Left kidney (tissue), 2 donors: ENCODE measurements around the gene CCDC124. TPM values are rescaled to one million over a fixed set of nuclear protein-coding genes. Genes with fewer than 3 reads are reported as not detected.

Experiments
- DNase-seq: peaks from one replicate; pipeline ENCODE4 v3.0.0-alpha.2; 2013
- polyA plus RNA-seq: library from polyadenylated mRNA; unstranded; fragments of 120-200 nt; gene quantifications from one replicate; pipeline ENCODE4 v1.2.1, GENCODE V29; 2013; ENCODE audit not compliant: insufficient read length

CCDC124 gene
- polyA plus RNA-seq, 1 donor, result 43.6 TPM

DNA sequence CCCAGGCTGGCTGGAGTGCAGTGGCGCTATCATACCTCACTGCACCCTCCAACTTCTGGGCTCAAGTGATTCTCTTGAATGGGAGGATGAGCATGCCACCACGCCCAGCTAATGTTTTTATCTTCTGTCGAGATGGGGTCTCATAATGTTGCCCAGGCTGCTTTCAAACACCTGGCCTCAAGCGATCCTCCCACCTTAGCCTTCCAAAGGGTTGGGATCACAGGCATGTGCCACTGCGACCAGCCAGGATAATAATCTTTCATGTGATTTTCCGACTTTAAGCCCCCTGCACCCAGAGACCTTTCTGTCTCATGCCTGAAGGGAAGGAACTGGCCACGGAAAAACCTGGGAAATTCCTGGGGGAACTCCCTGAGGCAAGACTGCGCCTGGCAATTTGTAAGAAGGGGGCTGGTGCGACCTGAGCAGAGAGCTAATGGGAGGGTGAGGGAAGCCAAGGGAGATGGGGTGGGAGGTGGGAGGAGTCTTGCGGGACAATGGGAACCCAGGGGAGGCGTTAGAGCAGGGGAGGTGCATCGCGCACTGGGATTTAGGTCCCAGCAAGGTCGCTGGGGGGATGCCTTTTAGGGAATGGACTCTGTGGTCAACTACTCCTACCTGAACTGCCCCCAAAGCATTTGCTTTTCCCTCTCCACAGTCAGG, 1.2 kb upstream of the CCDC124 start:
- DNase-seq, result no peak

DNA sequence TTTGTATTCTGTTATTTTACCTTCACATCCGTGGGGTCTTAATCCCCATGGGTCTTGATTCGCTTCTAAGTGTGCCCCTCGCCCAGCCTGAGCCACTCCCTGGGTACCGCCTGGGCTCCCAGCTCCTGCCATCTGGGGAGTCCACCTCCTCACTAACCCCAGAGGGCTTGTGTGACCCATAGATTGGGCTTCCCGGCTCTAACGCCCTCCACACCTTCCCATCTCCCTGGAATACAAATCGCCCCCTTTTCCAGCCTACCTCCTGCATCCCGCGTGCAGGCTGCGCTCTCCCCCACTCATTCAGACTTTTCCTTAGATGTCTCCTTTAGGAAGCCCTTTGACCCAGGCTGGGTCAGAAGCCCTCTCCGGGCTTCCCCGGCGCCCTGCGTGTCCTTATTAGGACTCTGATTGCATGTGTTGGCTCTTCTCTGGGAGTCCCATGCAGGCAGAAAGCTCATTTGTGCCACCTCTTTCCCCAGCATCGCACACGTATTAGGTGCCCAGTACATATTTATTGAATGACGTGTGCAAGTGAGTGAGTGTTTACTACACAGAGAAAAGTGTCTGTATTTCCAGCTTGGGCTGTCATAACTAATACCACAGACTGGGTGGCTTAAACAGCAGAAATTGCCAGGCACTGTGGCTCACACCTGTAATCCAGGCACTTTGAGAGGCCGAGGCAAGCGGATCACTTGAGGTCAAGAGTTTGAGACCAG, 757 bp downstream of the CCDC124 start:
- DNase-seq, result no peak

DNA sequence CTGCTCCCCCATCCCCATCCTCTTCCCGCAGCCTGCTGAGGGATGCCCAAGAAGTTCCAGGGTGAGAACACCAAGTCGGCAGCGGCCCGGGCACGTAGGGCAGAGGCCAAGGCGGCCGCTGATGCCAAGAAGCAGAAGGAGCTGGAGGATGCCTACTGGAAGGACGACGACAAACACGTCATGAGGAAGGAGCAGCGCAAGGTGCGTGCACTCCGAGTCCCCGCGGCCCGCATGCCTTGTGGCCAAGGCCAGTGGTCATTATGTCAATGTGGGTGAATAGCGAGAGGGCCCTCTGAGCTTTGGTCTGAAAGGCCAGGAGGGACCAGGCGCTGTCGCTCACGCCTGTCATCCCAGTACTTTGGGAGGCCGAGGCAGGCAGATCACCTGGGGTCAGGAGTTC, 3.6 kb downstream of the CCDC124 start:
- DNase-seq, result no peak

DNA sequence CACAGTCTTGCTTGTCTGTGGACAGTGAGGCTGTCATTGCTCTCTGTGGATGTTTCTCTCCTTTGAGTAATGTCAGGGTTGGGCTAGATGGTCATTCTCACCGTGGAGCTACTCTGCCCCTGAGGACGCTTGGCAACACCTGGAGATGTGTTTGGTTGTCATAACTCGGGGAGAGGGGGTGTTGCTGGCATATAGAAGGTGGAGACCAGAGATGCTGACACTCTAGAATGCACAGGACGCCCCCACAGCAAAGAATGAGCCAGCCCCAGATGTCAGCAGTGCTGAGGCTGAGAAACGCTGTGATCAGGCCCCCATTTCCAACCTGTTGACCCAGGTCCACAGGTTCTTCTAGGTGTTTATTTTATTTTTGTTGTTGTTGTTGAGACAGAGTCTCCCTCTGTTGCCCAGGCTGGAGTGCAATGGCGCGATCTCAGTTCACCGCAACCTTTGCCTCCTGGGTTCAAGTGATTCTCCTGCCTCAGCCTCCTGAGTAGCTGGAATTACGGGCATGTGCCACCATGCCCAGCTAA, 4.6 kb downstream of the CCDC124 start:
- no peak for DNase-seq

DNA sequence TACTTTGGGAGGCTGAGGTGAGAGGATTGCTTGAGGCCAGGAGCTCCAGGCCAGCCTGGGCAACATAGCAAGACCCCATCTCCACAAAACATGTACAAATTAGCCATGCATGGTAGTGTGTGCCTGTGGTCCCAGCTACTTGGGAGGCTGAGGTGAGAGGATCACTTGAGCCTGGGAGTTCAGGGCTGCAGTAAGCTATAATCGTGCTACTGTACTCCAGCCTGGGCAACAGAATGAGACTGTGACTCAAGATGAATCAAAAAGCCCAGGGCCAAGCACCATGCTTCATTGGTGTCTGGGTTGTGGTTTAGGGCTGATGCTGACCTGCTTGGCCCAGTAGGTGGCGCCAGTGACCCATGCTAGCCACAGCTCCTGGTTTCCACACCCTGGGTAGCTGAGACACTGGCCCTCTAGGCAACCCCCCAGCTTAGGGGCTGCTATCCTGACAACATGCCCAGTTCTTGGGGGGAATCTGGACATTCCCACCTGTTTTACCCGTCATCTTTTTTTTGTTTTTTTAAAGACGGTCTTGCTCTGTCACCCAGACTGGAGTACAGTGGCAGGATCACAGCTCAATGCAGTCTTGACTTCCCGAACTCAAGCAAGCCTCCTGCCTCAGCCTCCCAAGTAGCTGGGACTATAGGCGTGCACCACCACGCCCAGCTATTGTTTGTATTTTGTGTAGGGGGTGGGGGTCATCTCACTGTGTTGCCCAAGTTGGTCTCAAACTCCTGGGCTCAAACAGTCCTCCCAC, 5.5 kb downstream of the CCDC124 start:
- DNase-seq, result peak; percentile 60

DNA sequence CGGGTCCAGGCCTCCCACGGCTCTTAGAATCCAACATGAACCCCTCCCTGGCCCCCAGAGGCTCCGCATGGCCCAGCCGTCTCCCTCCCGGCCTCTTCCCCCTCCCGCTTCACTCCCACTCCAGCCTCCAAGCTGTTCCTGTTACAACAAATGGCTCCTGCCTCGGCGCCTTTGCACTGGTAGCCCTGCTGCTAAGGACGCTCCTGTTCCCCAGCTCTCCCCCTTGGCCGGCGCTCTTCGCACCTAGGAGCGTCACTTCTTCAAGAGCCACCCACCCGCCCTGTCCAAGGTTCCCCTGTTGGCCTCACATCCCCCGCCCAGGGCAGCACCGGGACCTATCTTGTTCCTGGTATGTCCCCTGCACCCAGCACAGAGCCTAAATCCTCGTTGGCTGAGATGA, 9.4 kb downstream of the CCDC124 start:
- no peak for DNase-seq

DNA sequence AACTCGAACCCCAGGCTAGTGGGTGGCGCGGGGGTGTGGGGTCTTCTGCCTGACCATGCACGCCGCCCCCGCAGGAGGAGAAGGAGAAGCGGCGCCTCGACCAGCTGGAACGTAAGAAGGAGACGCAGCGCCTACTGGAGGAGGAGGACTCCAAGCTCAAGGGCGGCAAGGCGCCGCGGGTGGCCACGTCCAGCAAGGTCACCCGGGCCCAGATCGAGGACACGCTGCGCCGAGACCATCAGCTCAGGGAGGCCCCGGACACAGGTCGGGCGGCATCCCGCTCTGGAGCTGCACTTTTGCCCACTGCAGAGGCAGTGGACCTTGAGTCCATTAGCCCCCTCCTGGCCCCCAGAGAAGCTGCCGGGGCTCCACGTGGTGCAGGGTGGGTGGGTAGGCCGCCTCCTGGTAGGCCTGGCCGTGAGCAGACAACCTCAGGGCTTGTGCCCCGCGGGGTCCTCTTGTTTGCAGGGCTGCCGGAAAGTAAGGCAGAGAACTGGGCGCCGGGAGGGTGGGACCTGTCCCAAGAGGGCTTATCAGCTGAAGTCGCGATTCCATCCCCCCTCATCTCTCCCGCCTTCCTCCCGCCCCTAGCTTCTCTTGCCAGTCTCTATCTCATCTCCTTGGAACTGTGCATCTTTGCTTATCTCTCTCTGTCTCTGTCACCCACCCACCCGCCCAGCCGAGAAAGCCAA, 9.9 kb downstream of the CCDC124 start:
- DNase-seq, result peak; percentile 46

DNA sequence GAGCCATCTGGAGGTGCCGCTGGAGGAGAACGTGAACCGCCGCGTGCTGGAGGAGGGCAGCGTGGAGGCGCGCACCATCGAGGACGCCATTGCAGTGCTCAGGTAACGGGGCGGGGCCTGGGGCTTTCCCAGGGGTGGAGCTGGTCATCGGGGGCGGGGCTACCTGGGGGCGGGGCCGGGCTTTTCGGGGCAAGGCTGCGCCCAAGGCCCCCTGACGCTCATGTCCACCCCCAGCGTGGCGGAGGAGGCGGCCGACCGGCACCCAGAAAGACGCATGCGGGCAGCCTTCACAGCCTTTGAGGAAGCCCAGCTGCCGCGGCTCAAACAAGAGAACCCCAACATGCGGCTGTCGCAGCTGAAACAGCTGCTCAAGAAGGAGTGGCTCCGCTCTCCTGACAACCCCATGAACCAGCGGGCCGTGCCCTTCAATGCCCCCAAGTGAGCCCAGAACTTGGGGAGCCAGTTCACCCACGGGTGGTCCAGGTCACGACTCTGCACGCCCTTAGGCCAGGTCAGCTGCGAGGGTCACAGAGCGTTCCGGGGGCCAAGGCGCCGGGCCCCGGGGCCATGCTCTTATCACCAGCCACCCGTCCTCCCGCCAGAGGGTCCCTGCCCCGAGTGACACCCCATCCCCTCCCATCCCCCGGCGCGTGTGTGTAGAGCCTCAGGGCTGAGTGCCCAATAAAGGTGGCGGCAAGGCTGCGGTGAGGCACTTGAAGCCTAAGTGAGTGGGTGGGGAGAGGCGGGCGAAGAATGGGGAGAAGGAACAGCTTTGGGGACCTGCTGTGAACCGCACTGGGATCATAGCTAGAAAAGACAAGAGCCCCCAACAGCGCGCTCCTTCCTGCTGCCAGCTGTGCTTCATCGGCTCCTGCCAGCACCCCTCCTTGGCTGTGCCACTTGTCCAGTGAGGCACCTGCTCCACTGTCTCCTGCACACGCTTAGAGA, 10.7 kb downstream of the CCDC124 start:
- peak; percentile 31 for DNase-seq

DNA sequence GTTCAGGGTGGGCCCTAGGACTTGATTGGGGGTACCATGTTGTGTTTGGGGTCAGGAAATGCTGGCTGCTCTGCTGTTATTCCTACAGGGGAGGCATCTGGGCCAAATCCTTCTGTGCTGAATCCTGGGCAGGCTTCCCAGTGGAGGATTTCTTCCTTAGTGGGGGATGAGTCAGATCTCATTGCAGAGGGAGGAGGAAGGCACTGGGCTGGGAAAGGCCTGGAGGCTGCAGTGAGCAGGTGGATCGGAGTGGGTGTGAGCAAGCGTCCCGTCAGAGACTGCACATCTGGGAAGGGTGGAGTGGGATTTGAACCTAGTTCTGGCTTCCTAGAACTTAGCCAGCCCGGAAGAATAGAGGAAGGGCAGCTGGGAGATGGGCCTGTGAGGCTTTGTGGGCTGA, 11.5 kb downstream of the CCDC124 start:
- no peak for DNase-seq

DNA sequence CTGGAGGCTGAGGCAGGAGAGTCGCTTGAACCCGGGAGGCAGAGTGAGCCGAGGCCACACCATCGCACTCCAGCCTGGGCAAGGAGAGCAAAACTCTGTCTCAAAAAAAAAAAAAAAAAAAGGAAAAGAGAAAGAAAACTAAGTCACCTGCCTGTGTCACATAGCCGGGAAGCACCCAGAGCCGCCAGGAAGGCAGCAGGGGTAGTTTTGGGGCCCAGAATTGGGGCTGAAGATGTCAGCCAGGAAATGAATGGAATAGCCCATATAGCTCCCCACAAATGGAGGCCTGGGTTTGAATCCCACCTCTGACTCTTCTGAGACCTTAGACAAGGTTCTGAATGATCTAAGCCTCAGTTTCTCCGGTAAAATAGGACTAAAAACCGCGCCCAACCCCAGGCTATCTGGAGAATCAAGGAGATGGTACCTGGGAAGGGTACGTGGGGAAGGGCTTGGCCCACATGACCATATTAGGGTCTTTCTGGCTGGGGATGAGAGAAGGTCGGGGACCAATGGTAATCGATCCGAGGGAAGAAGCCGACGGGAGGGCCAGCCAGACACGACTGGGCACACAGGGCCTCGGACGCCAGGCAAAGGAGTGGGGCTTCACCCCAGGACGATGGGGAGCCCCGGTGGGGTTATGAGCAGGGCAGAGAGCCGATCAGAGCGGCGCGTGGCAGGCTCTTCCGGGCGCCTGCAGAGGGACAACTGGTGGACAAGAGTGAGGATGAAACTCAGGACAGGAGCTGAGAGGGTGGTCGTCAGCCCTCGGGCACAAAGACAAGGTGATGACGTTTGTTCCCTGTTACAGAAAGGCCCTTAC, 14.4 kb downstream of the CCDC124 start:
- no peak for DNase-seq

DNA sequence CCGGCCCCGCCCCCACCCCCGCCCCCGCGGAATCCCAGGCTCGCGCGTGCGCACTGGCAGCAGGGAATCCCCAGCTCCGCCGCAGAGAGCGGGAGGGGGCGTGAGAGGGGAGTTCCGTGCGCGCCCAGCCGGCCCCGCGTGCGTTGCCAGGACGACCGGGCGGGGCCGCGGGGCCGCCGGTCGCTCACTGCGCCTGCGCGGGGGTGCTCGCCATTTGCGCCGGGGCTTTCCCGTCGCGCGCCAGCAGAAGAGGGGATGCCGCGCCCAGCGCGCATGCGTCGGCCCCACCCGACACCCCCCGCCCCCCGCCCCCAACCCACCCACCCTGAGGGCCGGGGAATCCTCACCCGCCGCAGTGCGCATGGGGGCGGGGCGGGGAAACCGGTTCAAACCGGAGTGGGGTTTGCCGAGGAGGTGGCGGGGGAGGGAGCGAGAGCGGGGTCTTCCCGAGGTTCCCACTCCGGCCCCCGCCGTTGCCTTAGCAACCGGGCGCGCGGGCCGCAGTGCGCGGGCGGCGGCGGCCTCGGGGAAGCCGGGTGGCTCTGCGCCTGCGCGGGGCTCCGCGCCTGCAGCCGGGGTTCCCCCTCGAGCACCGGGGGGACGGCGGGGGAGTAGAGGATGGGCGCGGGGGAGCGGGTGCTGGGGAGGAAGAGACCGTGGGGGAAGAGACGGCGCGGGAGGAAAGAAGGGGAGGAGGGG, 15.1 kb downstream of the CCDC124 start:
- DNase-seq, result peak; percentile 96

DNA sequence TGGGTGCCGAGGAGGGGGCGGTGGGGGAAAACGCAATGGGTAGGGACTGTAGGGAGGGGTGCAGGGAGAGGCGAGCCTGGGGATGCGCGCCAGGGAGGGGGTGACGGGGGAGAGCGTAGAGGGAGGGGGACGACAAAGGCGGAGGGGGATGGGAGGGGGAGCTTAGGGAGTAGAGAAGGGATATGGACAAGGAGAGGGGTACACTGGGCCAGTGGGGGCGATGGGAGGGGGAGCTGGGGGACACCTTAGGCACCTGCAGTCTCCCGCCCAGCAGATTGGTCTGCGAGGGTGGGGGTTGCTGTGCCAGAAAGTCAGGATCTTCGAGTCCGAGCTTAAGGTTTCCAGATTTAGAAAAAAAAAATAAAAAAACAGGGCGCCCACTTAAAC, 15.7 kb downstream of the CCDC124 start:
- DNase-seq, result no peak

DNA sequence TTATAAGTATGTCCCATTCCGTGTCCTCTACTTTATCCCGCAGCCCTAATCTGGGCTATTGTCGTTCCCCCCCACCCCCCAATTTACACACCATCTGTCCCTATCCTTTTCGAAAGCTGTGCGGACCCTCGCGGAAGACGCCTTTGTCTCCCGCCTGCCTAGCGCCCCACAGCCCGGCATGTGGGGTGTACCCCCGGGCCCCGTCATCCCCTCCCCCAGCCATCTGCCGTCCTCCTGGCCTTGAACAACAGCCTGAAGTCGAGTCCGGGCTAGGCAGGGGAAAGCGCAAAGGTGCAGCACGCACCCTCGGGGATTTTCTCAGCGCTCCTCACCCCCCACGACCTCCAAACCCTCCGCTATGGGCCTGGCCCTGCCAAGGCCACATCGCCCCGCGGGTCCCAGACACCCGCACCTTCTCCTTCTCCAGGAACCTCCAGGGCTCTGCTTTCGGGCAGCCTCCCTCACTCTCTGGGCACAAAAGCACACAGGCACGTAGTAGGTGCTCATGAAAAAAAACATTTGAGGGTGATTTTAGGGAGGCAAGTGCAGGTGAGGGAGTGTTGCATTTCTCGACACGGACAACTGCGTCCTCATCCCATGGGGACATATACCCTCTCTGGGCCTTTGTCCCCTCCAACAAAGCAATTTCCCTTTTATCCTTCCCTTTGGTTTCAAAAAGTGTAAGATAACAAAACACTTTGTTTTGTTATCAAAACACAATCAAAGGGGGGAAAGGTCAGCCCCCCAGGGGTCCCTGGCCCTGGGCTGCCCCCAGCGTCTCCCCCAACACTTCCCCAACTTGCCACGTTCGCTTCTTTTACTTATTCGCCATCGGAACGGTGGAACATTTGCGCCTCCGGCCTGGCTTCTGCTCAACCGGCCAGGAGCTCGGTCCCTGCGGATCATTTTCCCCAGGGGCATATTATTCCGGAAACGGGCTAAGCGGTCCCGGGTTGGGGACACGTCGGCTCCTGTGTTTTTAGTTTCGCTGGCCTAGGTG, 16.4 kb downstream of the CCDC124 start:
- no peak for DNase-seq

DNA sequence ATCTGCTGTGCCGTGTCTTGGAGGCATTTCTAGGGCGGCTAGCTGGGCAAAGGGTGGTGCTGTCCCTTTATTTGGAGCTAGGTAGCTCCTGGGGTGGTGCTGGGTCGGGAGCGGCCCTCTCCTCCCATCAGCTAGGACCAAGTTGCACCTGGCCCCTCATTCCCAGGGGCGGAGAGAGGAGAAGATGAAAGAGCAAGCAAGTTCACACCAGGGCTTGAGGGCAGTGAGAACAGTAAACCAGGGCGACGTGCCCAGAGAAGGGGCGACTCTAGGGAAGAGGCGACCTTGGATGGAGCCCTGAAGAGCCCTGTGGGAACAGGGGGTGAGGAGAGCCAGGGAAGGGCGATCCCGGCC, 17.1 kb downstream of the CCDC124 start:
- no peak for DNase-seq

DNA sequence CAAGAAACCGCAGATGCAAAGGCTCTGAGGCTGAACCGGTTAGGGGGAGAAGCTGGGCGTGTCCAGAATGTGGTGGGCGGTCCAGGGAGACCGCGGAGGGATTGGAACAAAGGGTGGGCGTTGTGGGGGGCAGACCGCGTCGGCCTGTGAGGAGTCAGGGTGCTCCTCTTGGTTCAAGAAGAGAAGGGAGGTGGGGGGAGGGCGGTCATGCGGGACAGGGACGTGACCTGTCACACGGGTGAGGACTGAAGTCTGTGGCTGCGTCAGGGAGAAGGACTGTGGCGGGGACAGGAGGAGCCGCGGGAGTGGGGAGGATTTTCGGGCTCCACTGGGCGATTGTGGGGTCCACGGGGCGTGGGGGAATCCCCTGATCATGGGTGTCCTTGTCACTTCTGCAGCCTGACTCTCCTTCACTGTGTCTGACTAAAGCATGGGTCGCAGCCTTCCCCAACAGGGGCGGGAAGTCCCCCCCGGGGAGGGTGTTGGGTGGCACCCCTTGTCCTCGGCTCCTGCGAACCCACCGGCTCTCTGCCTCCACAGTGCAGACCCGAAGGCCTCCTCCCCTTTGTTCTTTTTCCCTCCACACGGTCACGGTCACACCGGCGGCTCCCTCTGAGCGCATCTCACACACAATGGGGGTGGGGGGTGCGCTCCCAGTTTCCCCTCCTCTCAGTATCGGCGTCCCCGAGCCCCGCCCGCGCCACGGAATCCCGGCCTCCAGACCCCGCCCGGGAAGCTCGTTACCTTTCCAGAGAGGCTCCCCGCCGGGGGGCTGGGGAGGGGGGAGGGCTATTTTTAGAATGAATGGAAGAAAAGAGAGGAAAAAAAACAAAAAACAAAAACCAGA, 17.7 kb downstream of the CCDC124 start:
- peak; percentile 79 for DNase-seq

DNA sequence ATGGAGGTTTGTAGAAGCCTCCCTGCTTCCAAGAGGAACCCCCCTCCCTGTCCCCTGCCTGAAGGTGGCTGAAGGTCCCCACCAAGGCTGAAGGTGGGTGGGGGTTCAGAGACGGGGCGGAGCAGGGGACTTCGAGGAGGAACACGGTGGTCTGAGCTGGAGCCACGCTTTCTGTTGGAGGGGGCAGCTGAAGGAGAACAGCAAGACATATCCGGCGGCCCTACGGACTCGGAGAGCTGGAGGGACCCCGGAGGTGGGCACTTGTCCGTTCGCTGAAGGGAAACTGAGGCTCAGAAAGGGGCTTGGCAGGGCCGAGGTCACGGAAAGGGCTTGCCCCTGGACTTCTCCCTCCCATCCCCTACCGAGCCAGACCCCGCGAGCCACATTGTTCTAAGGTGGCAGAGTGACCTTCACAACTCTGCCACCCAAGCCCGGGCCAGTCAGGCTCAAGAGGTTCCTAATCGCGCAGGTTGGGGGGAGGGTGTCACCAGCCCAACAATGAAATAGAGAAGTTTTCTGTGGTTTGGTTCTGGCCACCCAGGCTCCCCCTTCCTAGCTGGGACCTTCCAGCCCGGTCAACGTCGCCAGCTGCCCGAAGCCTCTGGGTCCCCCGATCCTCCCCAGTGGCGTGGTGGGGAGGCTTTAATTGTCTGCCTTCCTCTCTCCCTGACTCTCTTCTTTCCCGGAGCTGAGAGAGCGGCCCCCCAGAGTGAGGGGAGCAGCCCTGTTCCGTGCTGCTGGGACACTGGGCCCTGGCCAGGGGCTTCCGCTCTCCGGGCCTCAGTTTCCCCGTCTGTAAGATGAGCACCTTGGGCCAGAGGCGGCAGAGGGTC, 18.6 kb downstream of the CCDC124 start:
- DNase-seq, result peak; percentile 28
